HepG2 (cell line): ENCODE results near the gene RREB1. TPM values are rescaled to one million over a fixed set of nuclear protein-coding genes. Genes with fewer than 3 reads are reported as not detected.

Experiments used
- CAMTA2 ChIP-seq: sonication (generic); formaldehyde crosslinking; IDR thresholded peaks from 2 replicates; pipeline ENCODE4 v1.4.0; 2020; ENCODE audit warnings: mild to moderate bottlenecking, missing genetic modification reagents, borderline replicate concordance
- CBX5 ChIP-seq: sonication (generic); formaldehyde crosslinking; IDR thresholded peaks from 2 replicates; pipeline ENCODE4 v1.4.0; 2020; ENCODE audit warnings: missing genetic modification reagents, borderline replicate concordance
- CTCF ChIP-seq: sonication (generic); formaldehyde crosslinking; IDR thresholded peaks from 2 replicates; pipeline ENCODE4 v1.5.0; 2020; ENCODE audit warnings: mild to moderate bottlenecking, missing genetic modification reagents, moderate library complexity
- DMAP1 ChIP-seq: IDR thresholded peaks from 2 replicates; pipeline ENCODE4 v1.6.1; 2016
- GATA4 ChIP-seq: sonication (generic); IDR thresholded peaks from 2 replicates; pipeline ENCODE4 v1.6.1; 2016; ENCODE audit warnings: antibody characterized with exemption, low read depth, borderline replicate concordance
- HDAC6 ChIP-seq: fragments of 200-600 bp; sonication (generic); IDR thresholded peaks from 2 replicates; pipeline ENCODE4 v1.7.0; 2017; ENCODE audit warnings: mild to moderate bottlenecking, antibody characterized with exemption, low read length, low read depth
- JUN ChIP-seq: sonication (generic); formaldehyde crosslinking; IDR thresholded peaks from 2 replicates; pipeline ENCODE4 v1.4.0; 2020; ENCODE audit warnings: mild to moderate bottlenecking, missing genetic modification reagents
- KAT2B ChIP-seq: fragments of 150-350 bp; IDR thresholded peaks from 2 replicates; pipeline ENCODE4 v1.6.1; 2014; ENCODE audit warnings: low read depth, low read length, borderline replicate concordance
- LCORL ChIP-seq, 2 experiments: fragments of 450-650 bp in 1 of 2; sonication (generic) in 1 of 2; formaldehyde crosslinking in 1 of 2; IDR thresholded peaks; 2 replicates each; pipeline versions ENCODE4 v1.5.0 to v1.6.1; 2017 to 2020; ENCODE audit warnings: antibody characterized with exemption in 1 of 2, missing genetic modification reagents in 1 of 2
- NFYB ChIP-seq: sonication (generic); formaldehyde crosslinking; IDR thresholded peaks from 2 replicates; pipeline ENCODE4 v1.4.0; 2020; ENCODE audit warnings: missing genetic modification reagents
- PCBP1 ChIP-seq: fragments of 200-400 bp; formaldehyde crosslinking; IDR thresholded peaks from 2 replicates; pipeline ENCODE4 v1.6.1; 2017; ENCODE audit warnings: mild to moderate bottlenecking, low read depth, low read length, borderline replicate concordance
- SAP130 ChIP-seq: IDR thresholded peaks from 2 replicates; pipeline ENCODE4 v1.6.1; 2016; ENCODE audit warnings: low read depth
- ZBTB3 ChIP-seq: sonication (generic); formaldehyde crosslinking; IDR thresholded peaks from 2 replicates; pipeline ENCODE4 v1.4.0; 2020; ENCODE audit warnings: low read depth, mild to moderate bottlenecking, moderate library complexity, missing genetic modification reagents, borderline replicate concordance
- ZMYM4 ChIP-seq: sonication (generic); formaldehyde crosslinking; IDR thresholded peaks from 2 replicates; pipeline ENCODE4 v1.8.1; 2023; ENCODE audit warnings: mild to moderate bottlenecking, missing genetic modification reagents
- ZNF180 ChIP-seq: sonication (generic); formaldehyde crosslinking; IDR thresholded peaks from 2 replicates; pipeline ENCODE4 v1.4.0; 2020; ENCODE audit warnings: low read depth, missing genetic modification reagents, borderline replicate concordance
- ZNF260 ChIP-seq: sonication (generic); formaldehyde crosslinking; IDR thresholded peaks from 2 replicates; pipeline ENCODE4 v1.4.0; 2020; ENCODE audit warnings: missing genetic modification reagents, low read depth, mild to moderate bottlenecking, borderline replicate concordance
- ZNF264 ChIP-seq: sonication (generic); formaldehyde crosslinking; IDR thresholded peaks from 2 replicates; pipeline ENCODE4 v1.4.0; 2020; ENCODE audit warnings: missing genetic modification reagents
- ZNF3 ChIP-seq: IDR thresholded peaks from 2 replicates; pipeline ENCODE4 v1.7.0; 2017; ENCODE audit warnings: inconsistent platforms
- polyA plus RNA-seq, 8 experiments: library from polyadenylated mRNA; depleted of rRNA in 3 of 8; stranded (reverse) in 7 of 8; unstranded in 1 of 8; fragments of >200 nt; fragmentation: Illumina TruSeq in 4 of 8; extraction: Trizol in 4 of 8; gene quantifications; 2 replicates each; pipeline versions ENCODE4 v1.2.1 to v1.2.3, GENCODE V29; 2011 to 2016; ENCODE audit warnings: low read depth in 4 of 8, missing spikeins in 1 of 8, mixed read lengths in 1 of 8; ENCODE audit not compliant: insufficient read depth in 1 of 8
- total RNA-seq, 5 experiments: library from RNA; depleted of rRNA; stranded (reverse); fragments of >200 nt; fragmentation: Illumina TruSeq; extraction: Trizol; gene quantifications; 2 replicates each; pipeline ENCODE4 v1.2.3, GENCODE V29; 2016; ENCODE audit warnings: low read depth in 1 of 5
- TF ChIP-seq, protein P1 (sequence below): sonication (generic); formaldehyde crosslinking; IDR thresholded peaks from 2 replicates; pipeline ENCODE4 v1.5.1; 2020; ENCODE audit warnings: missing genetic modification reagents, mild to moderate bottlenecking, borderline replicate concordance
- TF ChIP-seq, protein P2 (sequence below): sonication (generic); formaldehyde crosslinking; IDR thresholded peaks from 2 replicates; pipeline ENCODE4 v1.4.0; 2020; ENCODE audit warnings: mild to moderate bottlenecking, missing genetic modification reagents, borderline replicate concordance

The RREB1 gene
- total and polyA plus RNA-seq, 2 of the 13 experiments (the other 11 are each of a cell fraction or from before 2014, with no cell fraction given): 6.1 to 23.2 TPM

DNA sequence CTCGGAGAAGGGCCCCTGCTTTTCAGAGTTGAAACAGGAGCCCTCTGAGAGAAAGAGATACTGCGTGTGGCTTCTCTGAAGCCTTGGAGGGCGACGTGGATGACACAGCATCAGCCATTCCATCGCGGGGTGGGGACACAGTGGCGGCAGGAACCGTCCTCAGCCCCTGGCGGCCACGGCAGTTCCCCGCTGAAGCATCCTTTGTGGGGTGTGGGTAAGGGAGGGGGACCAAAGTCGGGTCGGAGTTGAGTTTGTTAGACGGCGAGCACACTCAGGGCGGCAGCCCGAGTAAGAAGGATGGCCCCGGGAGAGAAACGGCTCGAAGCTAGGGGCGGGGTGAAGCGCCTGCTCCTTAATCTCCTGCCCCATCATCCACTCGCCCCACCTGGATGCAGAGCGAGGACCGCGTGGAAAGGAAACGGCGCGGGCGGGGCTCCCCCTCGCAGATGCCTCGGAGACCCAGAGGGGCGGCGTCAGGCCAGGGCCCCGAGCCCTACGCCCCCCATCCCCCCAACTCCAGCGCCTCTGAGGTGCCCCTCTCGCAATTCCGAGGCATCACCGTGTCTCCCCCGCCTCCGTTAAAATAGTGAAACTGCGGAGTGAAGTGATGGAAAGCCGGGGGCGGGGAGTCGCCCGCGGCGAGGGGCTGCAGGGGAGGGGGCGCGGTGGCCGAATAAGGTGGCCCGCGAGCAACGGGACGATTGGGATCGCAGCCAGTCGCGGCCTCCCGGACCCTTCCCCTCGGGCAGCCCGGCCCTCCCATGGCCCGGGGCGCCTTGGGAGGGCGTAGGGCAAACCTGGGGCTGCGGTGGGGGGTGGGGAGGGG is 796 bp upstream of the RREB1 start (continued):
- TF ChIP-seq, protein P1, sequence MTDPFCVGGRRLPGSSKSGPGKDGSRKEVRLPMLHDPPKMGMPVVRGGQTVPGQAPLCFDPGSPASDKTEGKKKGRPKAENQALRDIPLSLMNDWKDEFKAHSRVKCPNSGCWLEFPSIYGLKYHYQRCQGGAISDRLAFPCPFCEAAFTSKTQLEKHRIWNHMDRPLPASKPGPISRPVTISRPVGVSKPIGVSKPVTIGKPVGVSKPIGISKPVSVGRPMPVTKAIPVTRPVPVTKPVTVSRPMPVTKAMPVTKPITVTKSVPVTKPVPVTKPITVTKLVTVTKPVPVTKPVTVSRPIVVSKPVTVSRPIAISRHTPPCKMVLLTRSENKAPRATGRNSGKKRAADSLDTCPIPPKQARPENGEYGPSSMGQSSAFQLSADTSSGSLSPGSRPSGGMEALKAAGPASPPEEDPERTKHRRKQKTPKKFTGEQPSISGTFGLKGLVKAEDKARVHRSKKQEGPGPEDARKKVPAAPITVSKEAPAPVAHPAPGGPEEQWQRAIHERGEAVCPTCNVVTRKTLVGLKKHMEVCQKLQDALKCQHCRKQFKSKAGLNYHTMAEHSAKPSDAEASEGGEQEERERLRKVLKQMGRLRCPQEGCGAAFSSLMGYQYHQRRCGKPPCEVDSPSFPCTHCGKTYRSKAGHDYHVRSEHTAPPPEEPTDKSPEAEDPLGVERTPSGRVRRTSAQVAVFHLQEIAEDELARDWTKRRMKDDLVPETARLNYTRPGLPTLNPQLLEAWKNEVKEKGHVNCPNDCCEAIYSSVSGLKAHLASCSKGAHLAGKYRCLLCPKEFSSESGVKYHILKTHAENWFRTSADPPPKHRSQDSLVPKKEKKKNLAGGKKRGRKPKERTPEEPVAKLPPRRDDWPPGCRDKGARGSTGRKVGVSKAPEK (CRISPR knock-in tag): no peak
- TF ChIP-seq ZNF3 (no peak), GATA4 (no peak), CTCF (peak; percentile 52), PCBP1 (0 out of 2 replicates have a peak, but pooled peaks have one; percentile 55), LCORL (IDR thresholded peaks at IDR 0.05) (no peak), LCORL (CRISPR knock-in tag; IDR thresholded peaks at IDR 0.05) (peak; percentile 41; the same call in 1 of the 2 replicates), DMAP1 (CRISPR knock-in tag) (peak; percentile 63; the same call in 1 of the 2 replicates), CBX5 (CRISPR knock-in tag) (no peak), ZBTB3 (CRISPR knock-in tag) (no peak), ZNF180 (CRISPR knock-in tag) (no peak), HDAC6 (no peak), SAP130 (CRISPR knock-in tag) (peak; percentile 43; the same call in 1 of the 2 replicates), ZMYM4 (CRISPR knock-in tag) (peak; percentile 15; the same call in 1 of the 2 replicates), KAT2B (no peak), ZNF260 (CRISPR knock-in tag) (no peak), CAMTA2 (CRISPR knock-in tag) (no peak), NFYB (no peak), JUN (CRISPR knock-in tag) (no peak), ZNF264 (CRISPR knock-in tag) (no peak)
- TF ChIP-seq, protein P2, sequence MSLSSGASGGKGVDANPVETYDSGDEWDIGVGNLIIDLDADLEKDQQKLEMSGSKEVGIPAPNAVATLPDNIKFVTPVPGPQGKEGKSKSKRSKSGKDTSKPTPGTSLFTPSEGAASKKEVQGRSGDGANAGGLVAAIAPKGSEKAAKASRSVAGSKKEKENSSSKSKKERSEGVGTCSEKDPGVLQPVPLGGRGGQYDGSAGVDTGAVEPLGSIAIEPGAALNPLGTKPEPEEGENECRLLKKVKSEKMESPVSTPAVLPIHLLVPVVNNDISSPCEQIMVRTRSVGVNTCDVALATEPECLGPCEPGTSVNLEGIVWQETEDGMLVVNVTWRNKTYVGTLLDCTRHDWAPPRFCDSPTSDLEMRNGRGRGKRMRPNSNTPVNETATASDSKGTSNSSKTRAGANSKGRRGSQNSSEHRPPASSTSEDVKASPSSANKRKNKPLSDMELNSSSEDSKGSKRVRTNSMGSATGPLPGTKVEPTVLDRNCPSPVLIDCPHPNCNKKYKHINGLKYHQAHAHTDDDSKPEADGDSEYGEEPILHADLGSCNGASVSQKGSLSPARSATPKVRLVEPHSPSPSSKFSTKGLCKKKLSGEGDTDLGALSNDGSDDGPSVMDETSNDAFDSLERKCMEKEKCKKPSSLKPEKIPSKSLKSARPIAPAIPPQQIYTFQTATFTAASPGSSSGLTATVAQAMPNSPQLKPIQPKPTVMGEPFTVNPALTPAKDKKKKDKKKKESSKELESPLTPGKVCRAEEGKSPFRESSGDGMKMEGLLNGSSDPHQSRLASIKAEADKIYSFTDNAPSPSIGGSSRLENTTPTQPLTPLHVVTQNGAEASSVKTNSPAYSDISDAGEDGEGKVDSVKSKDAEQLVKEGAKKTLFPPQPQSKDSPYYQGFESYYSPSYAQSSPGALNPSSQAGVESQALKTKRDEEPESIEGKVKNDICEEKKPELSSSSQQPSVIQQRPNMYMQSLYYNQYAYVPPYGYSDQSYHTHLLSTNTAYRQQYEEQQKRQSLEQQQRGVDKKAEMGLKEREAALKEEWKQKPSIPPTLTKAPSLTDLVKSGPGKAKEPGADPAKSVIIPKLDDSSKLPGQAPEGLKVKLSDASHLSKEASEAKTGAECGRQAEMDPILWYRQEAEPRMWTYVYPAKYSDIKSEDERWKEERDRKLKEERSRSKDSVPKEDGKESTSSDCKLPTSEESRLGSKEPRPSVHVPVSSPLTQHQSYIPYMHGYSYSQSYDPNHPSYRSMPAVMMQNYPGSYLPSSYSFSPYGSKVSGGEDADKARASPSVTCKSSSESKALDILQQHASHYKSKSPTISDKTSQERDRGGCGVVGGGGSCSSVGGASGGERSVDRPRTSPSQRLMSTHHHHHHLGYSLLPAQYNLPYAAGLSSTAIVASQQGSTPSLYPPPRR (CRISPR knock-in tag): no peak; the same call in none of the 2 replicates
